GM19452 (cell line): Measurements from ENCODE around the gene ALPG.
"Not testable (repeated sequence)": the region's sequence is repeated elsewhere in the genome, so short reads cannot be mapped to it uniquely, and the experiment has no call there.

Source experiments
- ATAC-seq: cut with Tn5 transposase; IDR thresholded peaks from one replicate; pipeline ENCODE4 v1.9.1; 2021; ENCODE audit not compliant: unreplicated experiment

ALPG gene

GRCh38 chr2:232376713-232377112 lies 29.9 kb upstream of the ALPG start:
- ATAC-seq: no peak

- ATAC-seq: no peak
These were observed 29.3 kb upstream of the ALPG start for GRCh38 chr2:232377319-232377718.

GRCh38 chr2:232377841-232378734 lies 28.6 kb upstream of the ALPG start:
- ATAC-seq: no peak

- not testable (repeated sequence) for ATAC-seq
These were observed 27.9 kb upstream of the ALPG start, which contains the start of gene ALPP for GRCh38 chr2:232378735-232379151. Gene ALPP, plus strand, starts transcription at chr2:232378751. Its CDS starts 52 bp downstream, at chr2:232378803.

- not testable (repeated sequence) for ATAC-seq
These were observed 26.7 kb upstream of the ALPG start for GRCh38 chr2:232379610-232380590.

GRCh38 chr2:232381204-232382031 lies 25.2 kb upstream of the ALPG start:
- not testable (repeated sequence) for ATAC-seq

- no peak for ATAC-seq
These were observed 24.1 kb upstream of the ALPG start for GRCh38 chr2:232382331-232383225.

GRCh38 chr2:232384466-232384865 lies 22.2 kb upstream of the ALPG start:
- no peak for ATAC-seq

GRCh38 chr2:232385058-232385457 lies 21.6 kb upstream of the ALPG start:
- not testable (repeated sequence) for ATAC-seq

- ATAC-seq: no peak
These were observed 20.8 kb upstream of the ALPG start for GRCh38 chr2:232385660-232386489.

GRCh38 chr2:232386490-232386739 lies 20.2 kb upstream of the ALPG start:
- ATAC-seq: no peak

- no peak for ATAC-seq
These were observed 19.7 kb upstream of the ALPG start for GRCh38 chr2:232386740-232387450.

GRCh38 chr2:232387451-232388171 lies 19.0 kb upstream of the ALPG start:
- no peak for ATAC-seq

- ATAC-seq: no peak
These were observed 18.2 kb upstream of the ALPG start for GRCh38 chr2:232388324-232388891.

- ATAC-seq: no peak
These were observed 17.3 kb upstream of the ALPG start for GRCh38 chr2:232389327-232389726.

- no peak for ATAC-seq
These were observed 16.0 kb upstream of the ALPG start for GRCh38 chr2:232390661-232391060.

- no peak for ATAC-seq
These were observed 13.1 kb upstream of the ALPG start for GRCh38 chr2:232393556-232393955.
